ENCODE measurements around the gene PRPF38B. TPM values are rescaled to one million over a fixed set of nuclear protein-coding genes. Genes with fewer than 3 reads are reported as not detected.

PRPF38B gene
- total and polyA plus RNA-seq, 2 of the 8 experiments (the other 6 are each of a cell fraction or from before 2014, with no cell fraction given), result 16.6 to 50.6 TPM

DNA sequence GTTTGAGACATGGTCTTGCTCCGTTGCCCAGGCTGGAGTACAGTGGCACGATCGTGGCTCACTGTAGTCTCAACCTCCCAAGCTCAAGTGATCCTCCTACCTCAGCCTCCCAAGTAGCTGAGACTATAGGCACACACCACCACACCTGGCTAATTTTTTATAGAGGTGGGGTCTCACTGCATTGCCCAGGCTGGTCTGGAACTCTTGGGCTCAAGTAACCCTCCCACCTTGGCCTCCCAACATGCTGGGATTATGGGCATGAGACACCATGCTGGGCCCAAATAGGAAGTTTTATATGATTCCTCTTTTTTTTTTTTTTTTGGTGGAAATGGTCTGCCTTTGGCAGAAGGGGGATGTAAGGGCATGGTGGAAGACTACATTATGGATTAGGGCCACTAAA lies 14.5 kb downstream of the PRPF38B start (continued):
- TF ChIP-seq JUN (IDR thresholded peaks at IDR 0.05; ENCODE audit: low read depth, low read length), result no peak
- no peak for TF ChIP-seq JUND (IDR thresholded peaks at IDR 0.05; ENCODE audit: low read length)
- TF ChIP-seq BACH1 (IDR thresholded peaks at IDR 0.05; ENCODE audit: low read length), result no peak
- no peak for TF ChIP-seq PHF8 (conservative IDR thresholded peaks at IDR 0.05; ENCODE audit: low read depth, low read length)
- TF ChIP-seq, protein P1, sequence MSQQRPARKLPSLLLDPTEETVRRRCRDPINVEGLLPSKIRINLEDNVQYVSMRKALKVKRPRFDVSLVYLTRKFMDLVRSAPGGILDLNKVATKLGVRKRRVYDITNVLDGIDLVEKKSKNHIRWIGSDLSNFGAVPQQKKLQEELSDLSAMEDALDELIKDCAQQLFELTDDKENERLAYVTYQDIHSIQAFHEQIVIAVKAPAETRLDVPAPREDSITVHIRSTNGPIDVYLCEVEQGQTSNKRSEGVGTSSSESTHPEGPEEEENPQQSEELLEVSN (IDR thresholded peaks at IDR 0.05), result no peak
- TF ChIP-seq, protein P2, sequence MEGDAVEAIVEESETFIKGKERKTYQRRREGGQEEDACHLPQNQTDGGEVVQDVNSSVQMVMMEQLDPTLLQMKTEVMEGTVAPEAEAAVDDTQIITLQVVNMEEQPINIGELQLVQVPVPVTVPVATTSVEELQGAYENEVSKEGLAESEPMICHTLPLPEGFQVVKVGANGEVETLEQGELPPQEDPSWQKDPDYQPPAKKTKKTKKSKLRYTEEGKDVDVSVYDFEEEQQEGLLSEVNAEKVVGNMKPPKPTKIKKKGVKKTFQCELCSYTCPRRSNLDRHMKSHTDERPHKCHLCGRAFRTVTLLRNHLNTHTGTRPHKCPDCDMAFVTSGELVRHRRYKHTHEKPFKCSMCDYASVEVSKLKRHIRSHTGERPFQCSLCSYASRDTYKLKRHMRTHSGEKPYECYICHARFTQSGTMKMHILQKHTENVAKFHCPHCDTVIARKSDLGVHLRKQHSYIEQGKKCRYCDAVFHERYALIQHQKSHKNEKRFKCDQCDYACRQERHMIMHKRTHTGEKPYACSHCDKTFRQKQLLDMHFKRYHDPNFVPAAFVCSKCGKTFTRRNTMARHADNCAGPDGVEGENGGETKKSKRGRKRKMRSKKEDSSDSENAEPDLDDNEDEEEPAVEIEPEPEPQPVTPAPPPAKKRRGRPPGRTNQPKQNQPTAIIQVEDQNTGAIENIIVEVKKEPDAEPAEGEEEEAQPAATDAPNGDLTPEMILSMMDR (IDR thresholded peaks at IDR 0.05; ENCODE audit: control extremely low read depth in 1 of 3, insufficient read depth in 1 of 3, low read depth in 1 of 3, low read length in 3 of 3), result no peak
- TF ChIP-seq, protein P3, sequence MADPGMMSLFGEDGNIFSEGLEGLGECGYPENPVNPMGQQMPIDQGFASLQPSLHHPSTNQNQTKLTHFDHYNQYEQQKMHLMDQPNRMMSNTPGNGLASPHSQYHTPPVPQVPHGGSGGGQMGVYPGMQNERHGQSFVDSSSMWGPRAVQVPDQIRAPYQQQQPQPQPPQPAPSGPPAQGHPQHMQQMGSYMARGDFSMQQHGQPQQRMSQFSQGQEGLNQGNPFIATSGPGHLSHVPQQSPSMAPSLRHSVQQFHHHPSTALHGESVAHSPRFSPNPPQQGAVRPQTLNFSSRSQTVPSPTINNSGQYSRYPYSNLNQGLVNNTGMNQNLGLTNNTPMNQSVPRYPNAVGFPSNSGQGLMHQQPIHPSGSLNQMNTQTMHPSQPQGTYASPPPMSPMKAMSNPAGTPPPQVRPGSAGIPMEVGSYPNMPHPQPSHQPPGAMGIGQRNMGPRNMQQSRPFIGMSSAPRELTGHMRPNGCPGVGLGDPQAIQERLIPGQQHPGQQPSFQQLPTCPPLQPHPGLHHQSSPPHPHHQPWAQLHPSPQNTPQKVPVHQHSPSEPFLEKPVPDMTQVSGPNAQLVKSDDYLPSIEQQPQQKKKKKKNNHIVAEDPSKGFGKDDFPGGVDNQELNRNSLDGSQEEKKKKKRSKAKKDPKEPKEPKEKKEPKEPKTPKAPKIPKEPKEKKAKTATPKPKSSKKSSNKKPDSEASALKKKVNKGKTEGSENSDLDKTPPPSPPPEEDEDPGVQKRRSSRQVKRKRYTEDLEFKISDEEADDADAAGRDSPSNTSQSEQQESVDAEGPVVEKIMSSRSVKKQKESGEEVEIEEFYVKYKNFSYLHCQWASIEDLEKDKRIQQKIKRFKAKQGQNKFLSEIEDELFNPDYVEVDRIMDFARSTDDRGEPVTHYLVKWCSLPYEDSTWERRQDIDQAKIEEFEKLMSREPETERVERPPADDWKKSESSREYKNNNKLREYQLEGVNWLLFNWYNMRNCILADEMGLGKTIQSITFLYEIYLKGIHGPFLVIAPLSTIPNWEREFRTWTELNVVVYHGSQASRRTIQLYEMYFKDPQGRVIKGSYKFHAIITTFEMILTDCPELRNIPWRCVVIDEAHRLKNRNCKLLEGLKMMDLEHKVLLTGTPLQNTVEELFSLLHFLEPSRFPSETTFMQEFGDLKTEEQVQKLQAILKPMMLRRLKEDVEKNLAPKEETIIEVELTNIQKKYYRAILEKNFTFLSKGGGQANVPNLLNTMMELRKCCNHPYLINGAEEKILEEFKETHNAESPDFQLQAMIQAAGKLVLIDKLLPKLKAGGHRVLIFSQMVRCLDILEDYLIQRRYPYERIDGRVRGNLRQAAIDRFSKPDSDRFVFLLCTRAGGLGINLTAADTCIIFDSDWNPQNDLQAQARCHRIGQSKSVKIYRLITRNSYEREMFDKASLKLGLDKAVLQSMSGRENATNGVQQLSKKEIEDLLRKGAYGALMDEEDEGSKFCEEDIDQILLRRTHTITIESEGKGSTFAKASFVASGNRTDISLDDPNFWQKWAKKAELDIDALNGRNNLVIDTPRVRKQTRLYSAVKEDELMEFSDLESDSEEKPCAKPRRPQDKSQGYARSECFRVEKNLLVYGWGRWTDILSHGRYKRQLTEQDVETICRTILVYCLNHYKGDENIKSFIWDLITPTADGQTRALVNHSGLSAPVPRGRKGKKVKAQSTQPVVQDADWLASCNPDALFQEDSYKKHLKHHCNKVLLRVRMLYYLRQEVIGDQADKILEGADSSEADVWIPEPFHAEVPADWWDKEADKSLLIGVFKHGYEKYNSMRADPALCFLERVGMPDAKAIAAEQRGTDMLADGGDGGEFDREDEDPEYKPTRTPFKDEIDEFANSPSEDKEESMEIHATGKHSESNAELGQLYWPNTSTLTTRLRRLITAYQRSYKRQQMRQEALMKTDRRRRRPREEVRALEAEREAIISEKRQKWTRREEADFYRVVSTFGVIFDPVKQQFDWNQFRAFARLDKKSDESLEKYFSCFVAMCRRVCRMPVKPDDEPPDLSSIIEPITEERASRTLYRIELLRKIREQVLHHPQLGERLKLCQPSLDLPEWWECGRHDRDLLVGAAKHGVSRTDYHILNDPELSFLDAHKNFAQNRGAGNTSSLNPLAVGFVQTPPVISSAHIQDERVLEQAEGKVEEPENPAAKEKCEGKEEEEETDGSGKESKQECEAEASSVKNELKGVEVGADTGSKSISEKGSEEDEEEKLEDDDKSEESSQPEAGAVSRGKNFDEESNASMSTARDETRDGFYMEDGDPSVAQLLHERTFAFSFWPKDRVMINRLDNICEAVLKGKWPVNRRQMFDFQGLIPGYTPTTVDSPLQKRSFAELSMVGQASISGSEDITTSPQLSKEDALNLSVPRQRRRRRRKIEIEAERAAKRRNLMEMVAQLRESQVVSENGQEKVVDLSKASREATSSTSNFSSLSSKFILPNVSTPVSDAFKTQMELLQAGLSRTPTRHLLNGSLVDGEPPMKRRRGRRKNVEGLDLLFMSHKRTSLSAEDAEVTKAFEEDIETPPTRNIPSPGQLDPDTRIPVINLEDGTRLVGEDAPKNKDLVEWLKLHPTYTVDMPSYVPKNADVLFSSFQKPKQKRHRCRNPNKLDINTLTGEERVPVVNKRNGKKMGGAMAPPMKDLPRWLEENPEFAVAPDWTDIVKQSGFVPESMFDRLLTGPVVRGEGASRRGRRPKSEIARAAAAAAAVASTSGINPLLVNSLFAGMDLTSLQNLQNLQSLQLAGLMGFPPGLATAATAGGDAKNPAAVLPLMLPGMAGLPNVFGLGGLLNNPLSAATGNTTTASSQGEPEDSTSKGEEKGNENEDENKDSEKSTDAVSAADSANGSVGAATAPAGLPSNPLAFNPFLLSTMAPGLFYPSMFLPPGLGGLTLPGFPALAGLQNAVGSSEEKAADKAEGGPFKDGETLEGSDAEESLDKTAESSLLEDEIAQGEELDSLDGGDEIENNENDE (IDR thresholded peaks at IDR 0.05; ENCODE audit: insufficient replicate concordance, low read length), result no peak

Data from H1 (cell line).